ENCODE data around the gene ATL3. TPM values are rescaled to one million over a fixed set of nuclear protein-coding genes. Genes with fewer than 3 reads are reported as not detected.

Gene ATL3, protein sequence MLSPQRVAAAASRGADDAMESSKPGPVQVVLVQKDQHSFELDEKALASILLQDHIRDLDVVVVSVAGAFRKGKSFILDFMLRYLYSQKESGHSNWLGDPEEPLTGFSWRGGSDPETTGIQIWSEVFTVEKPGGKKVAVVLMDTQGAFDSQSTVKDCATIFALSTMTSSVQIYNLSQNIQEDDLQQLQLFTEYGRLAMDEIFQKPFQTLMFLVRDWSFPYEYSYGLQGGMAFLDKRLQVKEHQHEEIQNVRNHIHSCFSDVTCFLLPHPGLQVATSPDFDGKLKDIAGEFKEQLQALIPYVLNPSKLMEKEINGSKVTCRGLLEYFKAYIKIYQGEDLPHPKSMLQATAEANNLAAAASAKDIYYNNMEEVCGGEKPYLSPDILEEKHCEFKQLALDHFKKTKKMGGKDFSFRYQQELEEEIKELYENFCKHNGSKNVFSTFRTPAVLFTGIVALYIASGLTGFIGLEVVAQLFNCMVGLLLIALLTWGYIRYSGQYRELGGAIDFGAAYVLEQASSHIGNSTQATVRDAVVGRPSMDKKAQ
- total RNA-seq = 33.7 TPM
- polyA plus RNA-seq = 10 to 100 TPM; 23.6 to 26.4 (median 25.0) TPM

DNA sequence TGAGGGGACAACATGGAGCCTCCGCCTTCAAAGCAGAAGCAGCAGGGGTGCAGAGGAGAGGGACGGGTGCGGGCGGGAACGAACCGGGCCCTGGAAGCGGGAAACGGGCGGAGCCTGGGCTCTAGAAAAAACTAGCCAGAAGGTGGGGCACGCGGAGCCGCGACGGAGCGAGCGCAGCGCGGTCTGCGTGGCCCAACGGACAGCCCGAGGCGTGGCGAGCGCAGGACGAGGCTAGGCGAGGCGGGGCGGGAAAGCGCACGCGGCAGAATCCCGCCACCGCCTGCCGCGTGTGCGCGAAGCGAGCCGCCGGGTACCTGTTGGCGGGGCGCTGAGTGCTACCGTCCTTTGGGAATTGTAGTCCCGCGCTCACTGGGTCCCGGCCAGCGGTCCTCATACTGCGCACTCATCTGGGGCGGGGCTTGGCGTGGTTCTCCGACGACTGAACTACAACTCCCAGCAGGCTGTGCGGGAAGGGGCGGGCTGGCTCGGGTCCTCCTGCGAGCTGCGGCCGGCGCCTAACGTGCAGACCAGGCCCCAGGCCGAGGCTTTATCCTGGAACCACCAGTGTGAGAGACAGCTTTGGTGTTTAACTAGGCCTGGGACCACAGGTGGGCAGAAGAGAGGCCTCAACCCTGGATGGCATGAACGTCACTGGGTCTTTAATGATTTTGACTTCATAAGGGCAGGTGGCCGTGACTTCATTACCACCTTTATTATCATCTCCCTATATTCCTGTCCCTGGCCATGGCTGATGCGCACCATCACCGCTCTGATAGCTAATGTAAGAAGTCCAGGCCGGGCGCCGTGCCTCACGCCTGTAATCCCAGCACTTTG lies at the start of gene ATL3:
Gene ATL3, minus strand, starts transcription at position 55 of the 834 bp plus-strand sequence. Its CDS starts 41 bp downstream, at position 14.
- Histone ChIP-seq H3K4me3 (ENCODE audit: low read depth, low read length) (peak within 1 kb of the TSS; percentile 86), H3K27ac (ENCODE audit: insufficient read depth, low read length, poor library complexity, severe bottlenecking) (peak within 1 kb of the TSS; percentile 86), H3K9me3 (ENCODE audit: control insufficient read depth in 2 of 2, low read length in 2 of 2) (no peaks in the 10 kb centered on the region), H3K36me3 (ENCODE audit: control insufficient read depth, insufficient read depth, low read length) (no peaks in the 10 kb centered on the region), H3K4me1 (ENCODE audit: control insufficient read depth, insufficient read depth, low read length, poor library complexity, severe bottlenecking) (peaks cover 21% of the 10 kb centered on the region), H3K27me3 (ENCODE audit: control insufficient read depth, insufficient read depth, low read length) (no peaks in the 10 kb centered on the region)
- peak within 1 kb of the TSS; percentile 89 to 96 (median 92) for H3K4me3 Mint-ChIP-seq
- H3K9me3 Mint-ChIP-seq = no peaks in the 10 kb centered on the region
- no peaks in the 10 kb centered on the region for H3K27me3 Mint-ChIP-seq
- peaks cover 4% of the 10 kb centered on the region for H3K36me3 Mint-ChIP-seq
- H3K4me1 Mint-ChIP-seq = peaks cover 5 to 43% (median 24%) of the 10 kb centered on the region in 4 donors
- ATAC-seq (ENCODE audit: low read depth in 2 of 2) (peak; percentile 98), DNase-seq (peak; percentile 92 to 96 (median 92))
- H3K27ac Mint-ChIP-seq = peak within 1 kb of the TSS; percentile 38 to 80 (median 67)

DNA sequence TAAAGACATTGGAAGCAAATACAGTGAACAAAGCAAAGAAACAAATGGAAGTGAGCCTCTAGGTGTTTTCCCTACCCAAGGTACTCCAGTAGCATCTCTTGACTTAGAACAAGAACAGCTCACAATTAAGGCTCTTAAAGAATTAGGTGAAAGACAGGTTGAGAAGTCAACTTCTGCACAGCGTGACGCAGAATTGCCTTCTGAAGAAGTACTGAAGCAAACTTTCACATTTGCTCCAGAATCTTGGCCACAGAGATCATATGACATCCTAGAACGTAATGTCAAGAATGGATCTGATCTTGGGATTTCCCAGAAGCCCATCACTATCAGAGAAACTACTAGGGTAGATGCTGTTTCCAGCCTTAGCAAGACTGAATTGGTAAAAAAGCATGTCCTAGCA lies 49.4 kb upstream of the ATL3 start:
- Mint-ChIP-seq H3K27me3 (no peaks in the 10 kb centered on the region), H3K4me3 (no peak overlapping the region), H3K36me3 (peaks cover 5% of the 10 kb centered on the region), H3K4me1 (peaks cover 4 to 21% (median 10%) of the 10 kb centered on the region in 4 donors), H3K27ac (no peak overlapping the region), H3K9me3 (no peaks in the 10 kb centered on the region)
- ATAC-seq (ENCODE audit: low read depth in 2 of 2) = no peak
- H3K4me1 ChIP-seq (ENCODE audit: control insufficient read depth, insufficient read depth, low read length, poor library complexity, severe bottlenecking) = no peaks in the 10 kb centered on the region
- no peak overlapping the region for H3K27ac ChIP-seq (ENCODE audit: insufficient read depth, low read length, poor library complexity, severe bottlenecking)
- no peak for DNase-seq
- no peak overlapping the region for H3K4me3 ChIP-seq (ENCODE audit: low read depth, low read length)
- peaks cover 3% of the 10 kb centered on the region for H3K36me3 ChIP-seq (ENCODE audit: control insufficient read depth, insufficient read depth, low read length)
- no peaks in the 10 kb centered on the region for H3K27me3 ChIP-seq (ENCODE audit: control insufficient read depth, insufficient read depth, low read length)
- H3K9me3 ChIP-seq (ENCODE audit: control insufficient read depth in 2 of 2, low read length in 2 of 2) = no peaks in the 10 kb centered on the region

DNA sequence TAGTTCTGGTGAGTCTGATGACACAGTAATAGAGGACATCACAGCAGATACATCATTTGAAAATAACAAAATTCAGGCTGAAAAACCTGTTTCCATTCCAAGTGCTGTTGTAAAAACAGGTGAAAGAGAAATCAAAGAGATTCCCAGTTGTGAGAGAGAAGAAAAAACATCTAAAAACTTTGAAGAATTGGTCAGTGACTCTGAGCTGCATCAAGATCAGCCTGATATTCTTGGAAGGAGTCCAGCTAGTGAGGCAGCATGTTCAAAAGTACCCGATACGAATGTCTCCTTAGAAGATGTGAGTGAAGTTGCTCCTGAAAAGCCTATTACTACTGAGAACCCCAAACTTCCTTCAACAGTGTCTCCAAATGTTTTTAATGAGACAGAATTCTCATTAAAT lies 48.8 kb upstream of the ATL3 start:
- no peak overlapping the region for H3K27ac ChIP-seq (ENCODE audit: insufficient read depth, low read length, poor library complexity, severe bottlenecking)
- ATAC-seq (ENCODE audit: low read depth in 2 of 2) (no peak), DNase-seq (no peak)
- H3K36me3 ChIP-seq (ENCODE audit: control insufficient read depth, insufficient read depth, low read length) = peaks cover 3% of the 10 kb centered on the region
- no peaks in the 10 kb centered on the region for H3K27me3 Mint-ChIP-seq
- H3K27me3 ChIP-seq (ENCODE audit: control insufficient read depth, insufficient read depth, low read length) = no peaks in the 10 kb centered on the region
- no peaks in the 10 kb centered on the region for H3K9me3 ChIP-seq (ENCODE audit: control insufficient read depth in 2 of 2, low read length in 2 of 2)
- H3K4me1 Mint-ChIP-seq = peaks cover 5 to 23% (median 9%) of the 10 kb centered on the region in 4 donors
- no peak overlapping the region for H3K4me3 ChIP-seq (ENCODE audit: low read depth, low read length)
- peaks cover 5% of the 10 kb centered on the region for H3K36me3 Mint-ChIP-seq
- no peak overlapping the region for H3K4me3 Mint-ChIP-seq
- no peaks in the 10 kb centered on the region for H3K9me3 Mint-ChIP-seq
- peak overlapping the region in 1 of 3 donors; percentile 12 for H3K27ac Mint-ChIP-seq
- no peaks in the 10 kb centered on the region for H3K4me1 ChIP-seq (ENCODE audit: control insufficient read depth, insufficient read depth, low read length, poor library complexity, severe bottlenecking)

DNA sequence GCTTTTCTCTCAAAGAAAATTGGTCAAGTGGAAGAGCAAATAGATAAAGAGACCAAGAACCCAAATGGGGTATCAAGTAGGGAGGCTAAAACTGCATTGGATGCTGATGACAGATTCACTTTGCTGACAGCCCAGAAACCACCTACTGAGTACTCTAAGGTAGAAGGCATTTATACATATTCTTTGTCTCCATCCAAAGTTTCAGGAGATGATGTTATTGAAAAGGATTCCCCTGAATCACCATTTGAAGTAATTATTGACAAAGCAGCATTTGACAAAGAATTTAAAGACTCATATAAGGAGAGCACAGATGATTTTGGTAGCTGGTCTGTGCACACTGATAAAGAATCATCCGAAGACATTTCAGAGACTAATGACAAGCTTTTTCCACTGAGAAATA lies 47.8 kb upstream of the ATL3 start:
- Histone ChIP-seq H3K4me3 (ENCODE audit: low read depth, low read length) (no peak overlapping the region), H3K36me3 (ENCODE audit: control insufficient read depth, insufficient read depth, low read length) (peaks cover 3% of the 10 kb centered on the region), H3K4me1 (ENCODE audit: control insufficient read depth, insufficient read depth, low read length, poor library complexity, severe bottlenecking) (no peaks in the 10 kb centered on the region), H3K27me3 (ENCODE audit: control insufficient read depth, insufficient read depth, low read length) (no peaks in the 10 kb centered on the region), H3K27ac (ENCODE audit: insufficient read depth, low read length, poor library complexity, severe bottlenecking) (no peak overlapping the region), H3K9me3 (ENCODE audit: control insufficient read depth in 2 of 2, low read length in 2 of 2) (no peaks in the 10 kb centered on the region)
- no peak overlapping the region for H3K4me3 Mint-ChIP-seq
- peaks cover 8% of the 10 kb centered on the region for H3K36me3 Mint-ChIP-seq
- H3K9me3 Mint-ChIP-seq = no peaks in the 10 kb centered on the region
- peaks cover 6 to 24% (median 10%) of the 10 kb centered on the region in 4 donors for H3K4me1 Mint-ChIP-seq
- no peak for ATAC-seq (ENCODE audit: low read depth in 2 of 2)
- no peak for DNase-seq
- no peaks in the 10 kb centered on the region for H3K27me3 Mint-ChIP-seq
- H3K27ac Mint-ChIP-seq = no peak overlapping the region

DNA sequence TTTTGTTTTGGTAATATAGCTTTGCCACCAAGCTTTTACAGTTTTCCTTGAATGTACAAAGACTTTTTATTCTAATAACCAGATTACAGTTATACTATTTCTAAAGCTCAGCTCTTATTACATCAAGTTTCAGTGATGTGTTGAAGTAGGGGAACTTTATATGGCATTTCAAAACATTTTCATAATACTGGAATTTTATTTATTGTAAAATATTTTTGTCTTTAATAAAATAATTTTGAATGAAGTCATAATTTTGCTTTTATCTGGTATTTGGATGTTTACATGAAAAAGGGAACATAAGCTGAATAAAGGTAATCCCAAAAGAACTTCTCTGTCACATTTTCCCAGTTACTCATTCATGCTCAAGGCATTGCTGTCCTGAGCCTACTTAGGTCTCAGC lies 44.9 kb upstream of the ATL3 start:
- Mint-ChIP-seq H3K27me3 (no peaks in the 10 kb centered on the region), H3K4me3 (no peak overlapping the region), H3K9me3 (no peaks in the 10 kb centered on the region), H3K27ac (no peak overlapping the region), H3K4me1 (peaks cover 8 to 13% (median 12%) of the 10 kb centered on the region in 4 donors), H3K36me3 (peaks cover 8% of the 10 kb centered on the region)
- Histone ChIP-seq H3K4me1 (ENCODE audit: control insufficient read depth, insufficient read depth, low read length, poor library complexity, severe bottlenecking) (no peaks in the 10 kb centered on the region), H3K27ac (ENCODE audit: insufficient read depth, low read length, poor library complexity, severe bottlenecking) (no peak overlapping the region), H3K27me3 (ENCODE audit: control insufficient read depth, insufficient read depth, low read length) (no peaks in the 10 kb centered on the region), H3K9me3 (ENCODE audit: control insufficient read depth in 2 of 2, low read length in 2 of 2) (no peaks in the 10 kb centered on the region), H3K4me3 (ENCODE audit: low read depth, low read length) (no peak overlapping the region), H3K36me3 (ENCODE audit: control insufficient read depth, insufficient read depth, low read length) (peaks cover 3% of the 10 kb centered on the region)
- DNase-seq (no peak), ATAC-seq (ENCODE audit: low read depth in 2 of 2) (no peak)

DNA sequence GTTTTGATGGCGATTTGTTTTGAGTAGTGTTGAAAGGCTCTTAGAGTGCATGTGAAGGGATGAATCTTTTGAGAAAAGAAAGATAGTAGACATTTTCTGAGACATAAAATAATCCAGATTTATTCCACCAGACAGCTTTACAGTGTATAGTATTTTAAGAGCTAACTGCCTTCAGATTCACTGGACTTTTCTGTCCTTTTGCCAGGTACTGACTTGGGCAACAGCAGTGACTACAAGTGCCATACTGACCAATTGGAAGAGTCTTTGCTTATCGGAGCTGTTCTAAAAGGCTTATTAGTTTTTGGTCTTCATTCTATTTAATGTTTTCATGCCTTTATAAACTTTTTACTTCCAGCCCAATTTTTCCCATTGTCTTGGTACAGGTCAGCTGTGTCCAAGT lies 42.6 kb upstream of the ATL3 start:
- Mint-ChIP-seq H3K27me3 (no peaks in the 10 kb centered on the region), H3K9me3 (no peaks in the 10 kb centered on the region), H3K36me3 (peaks cover 8% of the 10 kb centered on the region), H3K4me3 (no peak overlapping the region), H3K4me1 (peaks cover 13 to 21% (median 17%) of the 10 kb centered on the region in 4 donors), H3K27ac (no peak overlapping the region)
- DNase-seq = no peak
- H3K4me1 ChIP-seq (ENCODE audit: control insufficient read depth, insufficient read depth, low read length, poor library complexity, severe bottlenecking) = no peaks in the 10 kb centered on the region
- H3K36me3 ChIP-seq (ENCODE audit: control insufficient read depth, insufficient read depth, low read length) = no peaks in the 10 kb centered on the region
- ATAC-seq (ENCODE audit: low read depth in 2 of 2) = no peak
- H3K27me3 ChIP-seq (ENCODE audit: control insufficient read depth, insufficient read depth, low read length) = no peaks in the 10 kb centered on the region
- no peaks in the 10 kb centered on the region for H3K9me3 ChIP-seq (ENCODE audit: control insufficient read depth in 2 of 2, low read length in 2 of 2)
- no peak overlapping the region for H3K4me3 ChIP-seq (ENCODE audit: low read depth, low read length)
- no peak overlapping the region for H3K27ac ChIP-seq (ENCODE audit: insufficient read depth, low read length, poor library complexity, severe bottlenecking)

DNA sequence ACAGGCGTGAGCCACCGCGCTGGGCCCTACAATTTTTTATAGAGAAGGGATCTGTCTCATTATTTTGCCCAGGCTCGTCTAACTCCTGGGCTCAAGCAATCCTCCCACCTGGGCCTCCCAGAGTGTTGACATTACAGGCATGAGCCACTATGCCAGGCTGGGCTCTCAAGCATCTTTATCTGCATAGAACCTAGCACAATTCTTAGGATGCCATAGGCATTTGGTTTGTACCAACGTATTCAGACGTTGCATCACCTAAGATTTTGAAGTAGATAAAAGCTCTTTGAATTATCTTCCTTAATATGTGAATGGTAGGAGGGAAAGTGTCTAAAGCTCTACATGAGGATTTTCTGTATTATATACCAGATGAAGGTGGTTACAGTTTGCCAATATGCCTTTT lies 40.7 kb upstream of the ATL3 start:
- Mint-ChIP-seq H3K9me3 (no peaks in the 10 kb centered on the region), H3K4me1 (peaks cover 11 to 22% (median 16%) of the 10 kb centered on the region in 4 donors), H3K36me3 (peaks cover 6% of the 10 kb centered on the region), H3K4me3 (no peak overlapping the region), H3K27ac (peak overlapping the region in 1 of 3 donors; percentile 20), H3K27me3 (no peaks in the 10 kb centered on the region)
- Histone ChIP-seq H3K4me3 (ENCODE audit: low read depth, low read length) (no peak overlapping the region), H3K9me3 (ENCODE audit: control insufficient read depth in 2 of 2, low read length in 2 of 2) (no peaks in the 10 kb centered on the region), H3K27me3 (ENCODE audit: control insufficient read depth, insufficient read depth, low read length) (no peaks in the 10 kb centered on the region), H3K27ac (ENCODE audit: insufficient read depth, low read length, poor library complexity, severe bottlenecking) (no peak overlapping the region), H3K36me3 (ENCODE audit: control insufficient read depth, insufficient read depth, low read length) (no peaks in the 10 kb centered on the region), H3K4me1 (ENCODE audit: control insufficient read depth, insufficient read depth, low read length, poor library complexity, severe bottlenecking) (no peaks in the 10 kb centered on the region)
- ATAC-seq (ENCODE audit: low read depth in 2 of 2) = no peak
- no peak for DNase-seq
